H1 (cell line): Measurements from ENCODE around the gene STPG1. TPM values are rescaled to one million over a fixed set of nuclear protein-coding genes. Genes with fewer than 3 reads are reported as not detected.

Experiments
- BCL11A ChIP-seq, 2 experiments: IDR thresholded peaks; one replicate each; pipeline ENCODE4 v1.6.1; 2011; ENCODE audit warnings: low read depth in 2 of 2, low read length in 2 of 2, mild to moderate bottlenecking in 2 of 2
- FOSL1 ChIP-seq: IDR thresholded peaks from 2 replicates; pipeline ENCODE4 v1.6.1; 2011; ENCODE audit warnings: mild to moderate bottlenecking, low read depth, low read length, moderate library complexity; ENCODE audit not compliant: insufficient read depth
- KDM4A ChIP-seq: IDR thresholded peaks from one replicate; pipeline ENCODE4 v1.7.1; 2012; ENCODE audit warnings: low read depth, mild to moderate bottlenecking, moderate library complexity, low read length, inconsistent platforms; ENCODE audit not compliant: severe bottlenecking
- KDM5A ChIP-seq: fragments of 200-600 bp; IDR thresholded peaks from 2 replicates; pipeline ENCODE4 v1.7.1; 2012; ENCODE audit warnings: mild to moderate bottlenecking, low read length, inconsistent platforms, mixed read lengths
- RNF2 ChIP-seq: fragments of 200-900, 300-1000 bp; sonication (generic); IDR thresholded peaks from 2 replicates; pipeline ENCODE4 v1.7.1; 2016; ENCODE audit warnings: borderline replicate concordance, low read depth, mild to moderate bottlenecking, antibody characterized with exemption, low read length; ENCODE audit not compliant: poor library complexity, severe bottlenecking; ENCODE audit errors: missing control alignments
- TCF12 ChIP-seq: IDR thresholded peaks from 2 replicates; pipeline ENCODE4 v1.6.1; 2011; ENCODE audit warnings: low read depth, mild to moderate bottlenecking, low read length
- polyA plus RNA-seq, 7 experiments: library from polyadenylated mRNA; depleted of rRNA in 3 of 7; stranded (reverse) in 5 of 7; unstranded in 2 of 7; fragments of >200 nt in 5 of 7; fragments of 200-250 nt in 2 of 7; gene quantifications; 1 replicate in 5 of 7; 2 replicates in 1 of 7; 4 replicates in 1 of 7; pipeline versions ENCODE4 v1.2.1 to v1.2.3, GENCODE V29; 2011 to 2013; ENCODE audit warnings: missing spikeins in 2 of 7, mixed read lengths in 2 of 7
- total RNA-seq: library from RNA; stranded (reverse); fragmentation: NEBNext Ultra II Directional; extraction: Animal tissue kit (Norgen Biotek cat#: 25700); gene quantifications from 2 replicates; pipeline ENCODE4 v1.2.1, GENCODE V29; 2021
- TF ChIP-seq, protein P1 (sequence below): fragments of 300-600 bp; sonication (generic); IDR thresholded peaks from 2 replicates; pipeline ENCODE4 v1.7.1; 2012; ENCODE audit warnings: low read length, moderate library complexity, mild to moderate bottlenecking, inconsistent platforms; ENCODE audit not compliant: insufficient replicate concordance

The STPG1 gene
- total and polyA plus RNA-seq, 2 of the 8 experiments (the other 6 are each of a cell fraction or from before 2014, with no cell fraction given): 10.3 to 11.2 TPM

DNA sequence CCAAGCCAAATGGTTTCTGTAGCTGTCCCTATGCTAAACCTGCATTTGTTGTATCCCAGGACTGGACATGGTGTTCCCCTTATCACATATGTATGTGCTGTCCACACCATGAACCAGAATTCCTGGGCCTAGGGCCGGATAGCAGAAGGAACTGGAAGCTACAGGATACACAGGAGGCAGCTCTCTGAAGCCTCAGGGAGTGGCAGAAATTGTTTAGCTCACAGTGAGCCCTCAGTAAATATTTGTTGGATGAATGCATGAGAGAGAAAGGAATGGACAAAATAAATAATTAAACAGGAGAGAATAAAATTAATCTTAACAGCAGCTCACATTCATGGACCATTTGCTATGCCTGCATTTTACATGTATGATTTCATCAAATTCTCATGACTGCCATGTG, 4.1 kb upstream of the STPG1 start (continued):
- TF ChIP-seq RNF2 (no peak), TCF12 (no peak), FOSL1 (no peak), KDM5A (no peak), BCL11A (IDR thresholded peaks at IDR 0.05; ENCODE audit: low read depth in 2 of 2, low read length in 2 of 2) (no peak), KDM4A (no peak)
- TF ChIP-seq, protein P1, sequence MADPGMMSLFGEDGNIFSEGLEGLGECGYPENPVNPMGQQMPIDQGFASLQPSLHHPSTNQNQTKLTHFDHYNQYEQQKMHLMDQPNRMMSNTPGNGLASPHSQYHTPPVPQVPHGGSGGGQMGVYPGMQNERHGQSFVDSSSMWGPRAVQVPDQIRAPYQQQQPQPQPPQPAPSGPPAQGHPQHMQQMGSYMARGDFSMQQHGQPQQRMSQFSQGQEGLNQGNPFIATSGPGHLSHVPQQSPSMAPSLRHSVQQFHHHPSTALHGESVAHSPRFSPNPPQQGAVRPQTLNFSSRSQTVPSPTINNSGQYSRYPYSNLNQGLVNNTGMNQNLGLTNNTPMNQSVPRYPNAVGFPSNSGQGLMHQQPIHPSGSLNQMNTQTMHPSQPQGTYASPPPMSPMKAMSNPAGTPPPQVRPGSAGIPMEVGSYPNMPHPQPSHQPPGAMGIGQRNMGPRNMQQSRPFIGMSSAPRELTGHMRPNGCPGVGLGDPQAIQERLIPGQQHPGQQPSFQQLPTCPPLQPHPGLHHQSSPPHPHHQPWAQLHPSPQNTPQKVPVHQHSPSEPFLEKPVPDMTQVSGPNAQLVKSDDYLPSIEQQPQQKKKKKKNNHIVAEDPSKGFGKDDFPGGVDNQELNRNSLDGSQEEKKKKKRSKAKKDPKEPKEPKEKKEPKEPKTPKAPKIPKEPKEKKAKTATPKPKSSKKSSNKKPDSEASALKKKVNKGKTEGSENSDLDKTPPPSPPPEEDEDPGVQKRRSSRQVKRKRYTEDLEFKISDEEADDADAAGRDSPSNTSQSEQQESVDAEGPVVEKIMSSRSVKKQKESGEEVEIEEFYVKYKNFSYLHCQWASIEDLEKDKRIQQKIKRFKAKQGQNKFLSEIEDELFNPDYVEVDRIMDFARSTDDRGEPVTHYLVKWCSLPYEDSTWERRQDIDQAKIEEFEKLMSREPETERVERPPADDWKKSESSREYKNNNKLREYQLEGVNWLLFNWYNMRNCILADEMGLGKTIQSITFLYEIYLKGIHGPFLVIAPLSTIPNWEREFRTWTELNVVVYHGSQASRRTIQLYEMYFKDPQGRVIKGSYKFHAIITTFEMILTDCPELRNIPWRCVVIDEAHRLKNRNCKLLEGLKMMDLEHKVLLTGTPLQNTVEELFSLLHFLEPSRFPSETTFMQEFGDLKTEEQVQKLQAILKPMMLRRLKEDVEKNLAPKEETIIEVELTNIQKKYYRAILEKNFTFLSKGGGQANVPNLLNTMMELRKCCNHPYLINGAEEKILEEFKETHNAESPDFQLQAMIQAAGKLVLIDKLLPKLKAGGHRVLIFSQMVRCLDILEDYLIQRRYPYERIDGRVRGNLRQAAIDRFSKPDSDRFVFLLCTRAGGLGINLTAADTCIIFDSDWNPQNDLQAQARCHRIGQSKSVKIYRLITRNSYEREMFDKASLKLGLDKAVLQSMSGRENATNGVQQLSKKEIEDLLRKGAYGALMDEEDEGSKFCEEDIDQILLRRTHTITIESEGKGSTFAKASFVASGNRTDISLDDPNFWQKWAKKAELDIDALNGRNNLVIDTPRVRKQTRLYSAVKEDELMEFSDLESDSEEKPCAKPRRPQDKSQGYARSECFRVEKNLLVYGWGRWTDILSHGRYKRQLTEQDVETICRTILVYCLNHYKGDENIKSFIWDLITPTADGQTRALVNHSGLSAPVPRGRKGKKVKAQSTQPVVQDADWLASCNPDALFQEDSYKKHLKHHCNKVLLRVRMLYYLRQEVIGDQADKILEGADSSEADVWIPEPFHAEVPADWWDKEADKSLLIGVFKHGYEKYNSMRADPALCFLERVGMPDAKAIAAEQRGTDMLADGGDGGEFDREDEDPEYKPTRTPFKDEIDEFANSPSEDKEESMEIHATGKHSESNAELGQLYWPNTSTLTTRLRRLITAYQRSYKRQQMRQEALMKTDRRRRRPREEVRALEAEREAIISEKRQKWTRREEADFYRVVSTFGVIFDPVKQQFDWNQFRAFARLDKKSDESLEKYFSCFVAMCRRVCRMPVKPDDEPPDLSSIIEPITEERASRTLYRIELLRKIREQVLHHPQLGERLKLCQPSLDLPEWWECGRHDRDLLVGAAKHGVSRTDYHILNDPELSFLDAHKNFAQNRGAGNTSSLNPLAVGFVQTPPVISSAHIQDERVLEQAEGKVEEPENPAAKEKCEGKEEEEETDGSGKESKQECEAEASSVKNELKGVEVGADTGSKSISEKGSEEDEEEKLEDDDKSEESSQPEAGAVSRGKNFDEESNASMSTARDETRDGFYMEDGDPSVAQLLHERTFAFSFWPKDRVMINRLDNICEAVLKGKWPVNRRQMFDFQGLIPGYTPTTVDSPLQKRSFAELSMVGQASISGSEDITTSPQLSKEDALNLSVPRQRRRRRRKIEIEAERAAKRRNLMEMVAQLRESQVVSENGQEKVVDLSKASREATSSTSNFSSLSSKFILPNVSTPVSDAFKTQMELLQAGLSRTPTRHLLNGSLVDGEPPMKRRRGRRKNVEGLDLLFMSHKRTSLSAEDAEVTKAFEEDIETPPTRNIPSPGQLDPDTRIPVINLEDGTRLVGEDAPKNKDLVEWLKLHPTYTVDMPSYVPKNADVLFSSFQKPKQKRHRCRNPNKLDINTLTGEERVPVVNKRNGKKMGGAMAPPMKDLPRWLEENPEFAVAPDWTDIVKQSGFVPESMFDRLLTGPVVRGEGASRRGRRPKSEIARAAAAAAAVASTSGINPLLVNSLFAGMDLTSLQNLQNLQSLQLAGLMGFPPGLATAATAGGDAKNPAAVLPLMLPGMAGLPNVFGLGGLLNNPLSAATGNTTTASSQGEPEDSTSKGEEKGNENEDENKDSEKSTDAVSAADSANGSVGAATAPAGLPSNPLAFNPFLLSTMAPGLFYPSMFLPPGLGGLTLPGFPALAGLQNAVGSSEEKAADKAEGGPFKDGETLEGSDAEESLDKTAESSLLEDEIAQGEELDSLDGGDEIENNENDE: no peak
